Activated T-cell treated with anti-CD3 and anti-CD28 coated beads, Interleukin-2, amount 50 U/mL, for 24 hours (primary cell): ENCODE results near the gene SEMA3A.

ENCODE experiments used
- DNase-seq: peaks from one replicate; pipeline ENCODE4 v3.0.0-alpha.2; 2020
- H3K27ac Mint-ChIP-seq: 2 replicates; pipeline ENCODE4 v1.8.0; 2020; ENCODE audit warnings: mild to moderate bottlenecking, mixed read lengths
- H3K27me3 Mint-ChIP-seq: 2 replicates; pipeline ENCODE4 v1.8.0; 2020; ENCODE audit warnings: mixed read lengths
- H3K36me3 Mint-ChIP-seq: 2 replicates; pipeline ENCODE4 v1.8.0; 2020; ENCODE audit warnings: low read depth, mixed read lengths
- H3K4me1 Mint-ChIP-seq: 2 replicates; pipeline ENCODE4 v1.8.0; 2020; ENCODE audit warnings: low read depth, mixed read lengths
- H3K4me3 Mint-ChIP-seq: 2 replicates; pipeline ENCODE4 v1.8.0; 2020; ENCODE audit warnings: mild to moderate bottlenecking, moderate library complexity, mixed read lengths
- H3K9me3 Mint-ChIP-seq: 2 replicates; pipeline ENCODE4 v1.8.0; 2020; ENCODE audit warnings: mixed read lengths

SEMA3A gene

GRCh38 chr7:84123965-84124547 is 70.5 kb downstream of the SEMA3A start:
- Mint-ChIP-seq H3K27ac (no peak overlapping the region), H3K27me3 (no peaks in the 10 kb centered on the region), H3K4me3 (no peak overlapping the region), H3K36me3 (no peaks in the 10 kb centered on the region), H3K4me1 (peaks cover 9% of the 10 kb centered on the region), H3K9me3 (no peaks in the 10 kb centered on the region)
- no peak for DNase-seq

GRCh38 chr7:84122582-84123360 is 71.8 kb downstream of the SEMA3A start:
- no peaks in the 10 kb centered on the region for H3K27me3 Mint-ChIP-seq
- no peaks in the 10 kb centered on the region for H3K9me3 Mint-ChIP-seq
- no peak overlapping the region for H3K27ac Mint-ChIP-seq
- no peak for DNase-seq
- no peaks in the 10 kb centered on the region for H3K36me3 Mint-ChIP-seq
- no peak overlapping the region for H3K4me3 Mint-ChIP-seq
- H3K4me1 Mint-ChIP-seq, result peaks cover 7% of the 10 kb centered on the region

DNA sequence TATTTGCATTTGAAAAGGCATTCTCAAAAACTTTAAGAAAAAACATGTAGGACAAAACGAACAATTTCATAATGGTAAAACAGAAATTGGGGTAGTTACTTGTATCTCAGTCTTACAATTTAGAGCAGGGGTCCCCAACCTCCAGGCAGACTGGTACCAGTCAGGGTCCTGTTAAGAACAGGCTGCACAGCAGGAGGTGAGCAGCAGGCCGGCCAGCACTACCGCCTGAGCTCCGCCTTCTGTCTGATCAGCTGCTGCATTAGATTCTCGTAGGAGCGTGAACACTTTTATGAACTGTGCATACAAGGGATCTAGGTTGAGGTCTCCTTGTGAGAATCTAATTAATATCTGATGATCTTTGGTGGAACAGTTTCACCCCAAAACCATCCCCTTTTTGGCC is 77.3 kb downstream of the SEMA3A start:
- Mint-ChIP-seq H3K4me1 (no peaks in the 10 kb centered on the region), H3K4me3 (no peak overlapping the region), H3K36me3 (no peaks in the 10 kb centered on the region), H3K27ac (no peak overlapping the region), H3K27me3 (no peaks in the 10 kb centered on the region), H3K9me3 (no peaks in the 10 kb centered on the region)
- no peak for DNase-seq

- no peaks in the 10 kb centered on the region for H3K4me1 Mint-ChIP-seq
- H3K36me3 Mint-ChIP-seq, result no peaks in the 10 kb centered on the region
- no peaks in the 10 kb centered on the region for H3K9me3 Mint-ChIP-seq
- no peak for DNase-seq
- no peak overlapping the region for H3K4me3 Mint-ChIP-seq
- no peak overlapping the region for H3K27ac Mint-ChIP-seq
- H3K27me3 Mint-ChIP-seq, result no peaks in the 10 kb centered on the region
These were observed 80.4 kb downstream of the SEMA3A start for GRCh38 chr7:84113906-84114850.

DNA sequence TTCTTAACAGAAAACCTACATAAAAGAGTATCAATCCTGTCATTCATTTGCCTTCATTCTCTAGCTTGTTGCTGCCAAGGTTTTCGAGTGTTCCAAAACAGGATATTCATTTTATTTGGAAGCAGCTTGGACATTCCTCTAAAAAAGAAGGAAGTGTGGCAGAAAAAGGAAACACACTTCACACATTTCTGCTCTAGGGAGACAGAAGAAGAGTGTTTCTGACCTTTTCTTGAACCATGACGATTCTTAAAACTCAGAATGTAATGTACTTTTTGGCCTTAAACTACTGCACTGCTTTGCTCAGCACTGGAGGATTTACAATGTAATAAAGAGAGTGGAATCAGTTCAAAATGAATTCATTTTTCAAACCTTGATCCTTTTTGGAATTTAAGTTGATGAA is 81.3 kb downstream of the SEMA3A start:
- Mint-ChIP-seq H3K9me3 (no peaks in the 10 kb centered on the region), H3K36me3 (no peaks in the 10 kb centered on the region), H3K27me3 (no peaks in the 10 kb centered on the region), H3K27ac (no peak overlapping the region), H3K4me1 (no peaks in the 10 kb centered on the region), H3K4me3 (no peak overlapping the region)
- no peak for DNase-seq

GRCh38 chr7:84112771-84113170 is 81.8 kb downstream of the SEMA3A start:
- Mint-ChIP-seq H3K36me3 (no peaks in the 10 kb centered on the region), H3K4me3 (no peak overlapping the region), H3K27me3 (no peaks in the 10 kb centered on the region), H3K27ac (no peak overlapping the region), H3K4me1 (no peaks in the 10 kb centered on the region), H3K9me3 (no peaks in the 10 kb centered on the region)
- DNase-seq, result no peak

DNA sequence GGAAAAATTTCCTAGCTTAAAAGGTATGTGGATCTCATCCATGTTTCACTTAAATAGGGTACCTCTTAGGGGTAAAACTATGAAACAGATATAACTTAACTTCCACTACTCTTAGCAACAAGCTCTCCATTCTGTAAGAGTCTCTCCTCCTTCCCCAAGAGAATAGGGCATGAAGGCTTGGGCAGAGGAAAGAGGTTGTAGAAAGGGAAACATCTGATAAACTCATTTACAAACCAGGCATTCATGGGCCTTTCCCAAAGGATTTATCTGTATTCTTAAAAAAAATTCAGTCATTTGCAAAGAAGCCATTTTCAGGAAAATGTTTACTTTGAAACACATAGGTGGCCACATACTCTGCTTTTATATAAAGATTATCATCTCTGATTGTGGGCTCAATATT is 82.7 kb downstream of the SEMA3A start:
- Mint-ChIP-seq H3K36me3 (no peaks in the 10 kb centered on the region), H3K4me3 (no peak overlapping the region), H3K4me1 (no peaks in the 10 kb centered on the region), H3K27ac (no peak overlapping the region), H3K27me3 (no peaks in the 10 kb centered on the region), H3K9me3 (no peaks in the 10 kb centered on the region)
- no peak for DNase-seq

- no peaks in the 10 kb centered on the region for H3K27me3 Mint-ChIP-seq
- no peaks in the 10 kb centered on the region for H3K9me3 Mint-ChIP-seq
- no peak for DNase-seq
- H3K36me3 Mint-ChIP-seq, result no peaks in the 10 kb centered on the region
- no peak overlapping the region for H3K4me3 Mint-ChIP-seq
- H3K4me1 Mint-ChIP-seq, result no peaks in the 10 kb centered on the region
- no peak overlapping the region for H3K27ac Mint-ChIP-seq
These were observed 84.2 kb downstream of the SEMA3A start for GRCh38 chr7:84110400-84110799.

GRCh38 chr7:84108787-84109186 is 85.8 kb downstream of the SEMA3A start:
- H3K4me3 Mint-ChIP-seq, result no peak overlapping the region
- no peak overlapping the region for H3K27ac Mint-ChIP-seq
- no peaks in the 10 kb centered on the region for H3K9me3 Mint-ChIP-seq
- H3K27me3 Mint-ChIP-seq, result no peaks in the 10 kb centered on the region
- no peaks in the 10 kb centered on the region for H3K36me3 Mint-ChIP-seq
- H3K4me1 Mint-ChIP-seq, result no peaks in the 10 kb centered on the region
- DNase-seq, result no peak

GRCh38 chr7:84108119-84108518 is 86.5 kb downstream of the SEMA3A start:
- Mint-ChIP-seq H3K9me3 (no peaks in the 10 kb centered on the region), H3K27me3 (no peaks in the 10 kb centered on the region), H3K27ac (no peak overlapping the region), H3K4me3 (no peak overlapping the region), H3K36me3 (no peaks in the 10 kb centered on the region), H3K4me1 (no peaks in the 10 kb centered on the region)
- no peak for DNase-seq

DNA sequence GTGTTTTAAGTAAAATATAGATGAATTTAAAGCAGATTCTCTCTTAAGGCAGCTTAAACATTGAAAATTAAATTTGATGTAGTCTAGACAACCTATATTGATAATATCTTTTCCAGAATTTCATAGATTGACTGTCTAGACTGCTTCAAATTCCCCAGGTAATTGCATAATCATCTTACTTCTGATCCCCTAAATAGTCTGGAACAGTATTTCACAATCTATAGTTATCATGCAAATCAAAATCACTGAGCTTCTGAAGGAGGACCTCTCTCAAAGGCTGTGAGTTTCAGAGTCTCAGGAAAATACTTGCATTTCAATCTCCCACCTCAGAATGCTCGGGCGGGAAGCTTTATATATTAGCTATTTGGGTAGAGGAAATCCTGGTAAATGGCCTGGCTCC is 87.3 kb downstream of the SEMA3A start:
- no peaks in the 10 kb centered on the region for H3K4me1 Mint-ChIP-seq
- DNase-seq, result no peak
- H3K27ac Mint-ChIP-seq, result no peak overlapping the region
- no peak overlapping the region for H3K4me3 Mint-ChIP-seq
- no peaks in the 10 kb centered on the region for H3K9me3 Mint-ChIP-seq
- no peaks in the 10 kb centered on the region for H3K36me3 Mint-ChIP-seq
- no peaks in the 10 kb centered on the region for H3K27me3 Mint-ChIP-seq

- no peak overlapping the region for H3K4me3 Mint-ChIP-seq
- no peaks in the 10 kb centered on the region for H3K27me3 Mint-ChIP-seq
- no peaks in the 10 kb centered on the region for H3K9me3 Mint-ChIP-seq
- no peaks in the 10 kb centered on the region for H3K4me1 Mint-ChIP-seq
- H3K27ac Mint-ChIP-seq, result no peak overlapping the region
- no peak for DNase-seq
- H3K36me3 Mint-ChIP-seq, result no peaks in the 10 kb centered on the region
These were observed 88.3 kb downstream of the SEMA3A start for GRCh38 chr7:84106291-84106690.

DNA sequence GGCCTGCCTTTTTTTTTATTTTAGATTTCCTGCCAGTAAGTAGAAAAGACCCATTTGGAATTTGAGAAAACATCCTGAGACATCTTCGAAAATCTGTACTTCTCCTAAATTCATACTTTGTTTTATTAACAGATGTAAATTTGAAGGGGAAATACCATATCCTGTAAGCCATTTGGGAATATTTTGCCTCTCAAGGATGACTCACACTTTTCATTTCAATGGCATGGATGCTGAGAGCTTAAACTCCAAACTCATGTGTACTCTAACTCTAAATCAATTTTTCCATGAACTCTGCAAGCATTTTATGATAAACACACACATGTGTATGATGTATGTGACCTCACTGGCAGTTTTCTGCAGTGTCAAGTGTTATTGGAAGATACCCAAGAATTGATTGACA is 89.0 kb downstream of the SEMA3A start:
- H3K4me1 Mint-ChIP-seq, result no peaks in the 10 kb centered on the region
- no peak for DNase-seq
- H3K9me3 Mint-ChIP-seq, result no peaks in the 10 kb centered on the region
- no peak overlapping the region for H3K27ac Mint-ChIP-seq
- H3K4me3 Mint-ChIP-seq, result no peak overlapping the region
- no peaks in the 10 kb centered on the region for H3K36me3 Mint-ChIP-seq
- H3K27me3 Mint-ChIP-seq, result no peaks in the 10 kb centered on the region

DNA sequence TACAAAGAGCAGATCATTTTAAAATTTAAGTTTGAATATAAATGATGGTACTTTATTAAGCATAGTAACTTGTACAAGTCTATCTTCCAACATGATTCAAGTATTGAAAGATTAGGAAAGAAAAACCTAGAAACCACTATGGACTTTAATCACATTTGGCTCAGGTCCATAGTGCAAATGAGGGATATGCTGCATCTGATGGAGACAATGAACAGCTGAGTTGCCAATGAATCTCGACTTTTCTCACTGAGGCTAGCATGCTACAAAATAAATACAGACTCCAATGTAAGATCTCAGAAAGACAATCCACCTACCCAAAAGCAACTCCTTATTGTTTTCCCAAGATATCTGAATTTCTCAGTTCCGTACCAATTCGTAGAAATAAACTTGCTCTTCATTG is 89.8 kb downstream of the SEMA3A start:
- Mint-ChIP-seq H3K27me3 (no peaks in the 10 kb centered on the region), H3K4me1 (no peaks in the 10 kb centered on the region), H3K9me3 (no peaks in the 10 kb centered on the region), H3K4me3 (no peak overlapping the region), H3K36me3 (no peaks in the 10 kb centered on the region), H3K27ac (no peak overlapping the region)
- DNase-seq, result no peak

GRCh38 chr7:84102213-84102612 is 92.4 kb downstream of the SEMA3A start:
- Mint-ChIP-seq H3K27ac (no peak overlapping the region), H3K4me3 (no peak overlapping the region), H3K4me1 (no peaks in the 10 kb centered on the region), H3K36me3 (no peaks in the 10 kb centered on the region), H3K9me3 (no peaks in the 10 kb centered on the region), H3K27me3 (no peaks in the 10 kb centered on the region)
- no peak for DNase-seq
